HK-2 (cell line): Measurements from ENCODE around the gene ERBB4.

Experiments used
- DNase-seq: peaks from one replicate; pipeline ENCODE4 v3.0.0-alpha.2; 2018; ENCODE audit not compliant: unreplicated experiment

The ERBB4 gene

GRCh38 chr2:211358504-211358903 lies 1180.1 kb downstream of the ERBB4 start:
- DNase-seq, result no peak

DNA sequence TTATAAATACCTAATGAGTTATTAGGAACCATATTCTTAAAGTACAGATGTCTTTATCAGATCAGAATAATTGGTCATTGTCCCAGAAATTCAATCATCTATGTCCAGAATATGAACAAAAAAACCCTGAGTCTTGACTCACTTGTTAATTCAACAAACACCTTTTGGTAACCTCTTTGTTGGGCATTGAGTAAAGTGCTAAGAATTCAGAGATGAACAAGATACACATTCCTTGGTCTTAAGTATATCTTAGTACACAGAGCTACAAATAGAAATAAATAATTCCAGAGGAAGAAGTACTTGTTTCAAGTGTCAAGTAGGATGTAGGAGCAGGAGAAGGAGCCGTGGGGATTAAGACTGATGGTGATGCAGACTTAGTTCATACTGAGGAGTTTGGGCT lies 1184.1 kb downstream of the ERBB4 start:
- DNase-seq, result no peak

DNA sequence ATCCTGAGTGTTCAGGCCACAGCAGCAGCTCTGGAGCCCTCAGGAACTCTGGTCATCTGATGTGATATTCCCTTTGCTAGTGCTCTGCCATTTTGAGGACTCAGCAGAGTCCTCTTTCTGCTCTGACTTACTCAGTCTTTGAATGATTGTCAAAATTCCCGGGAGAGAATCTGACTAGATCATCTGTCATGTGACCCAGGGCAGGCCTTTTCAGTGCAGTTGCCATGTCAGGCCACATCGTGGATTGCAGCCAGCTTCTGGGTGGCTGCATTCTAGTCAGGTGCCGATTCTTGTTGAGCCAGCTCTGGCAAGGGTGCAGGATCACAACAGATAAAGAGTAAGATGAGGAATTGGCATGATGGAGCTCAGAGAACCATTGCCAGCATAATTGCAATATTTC lies 1186.6 kb downstream of the ERBB4 start:
- peak; percentile 20 for DNase-seq

GRCh38 chr2:211349031-211349430 lies 1189.6 kb downstream of the ERBB4 start:
- DNase-seq, result no peak

DNA sequence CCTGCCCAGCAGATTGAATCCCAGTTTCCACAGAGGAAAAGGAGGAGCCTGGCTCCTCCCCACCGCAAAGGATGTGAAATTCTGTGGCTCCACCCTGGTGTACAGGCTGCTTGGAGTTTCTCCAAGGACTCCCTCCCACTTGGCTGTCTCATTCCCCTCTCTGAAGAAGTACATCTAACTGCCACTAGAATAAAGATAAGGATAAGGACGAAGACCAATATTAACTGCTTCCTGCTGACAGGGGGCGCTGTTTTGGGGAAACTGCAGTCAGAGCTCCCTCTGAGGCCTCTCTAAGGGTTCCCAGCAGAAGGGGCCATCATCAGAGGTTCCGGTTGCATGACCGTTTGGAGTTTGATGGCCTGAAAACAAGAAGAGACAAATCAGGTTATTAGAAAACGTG lies 1191.3 kb downstream of the ERBB4 start:
- DNase-seq, result no peak

GRCh38 chr2:211344289-211344688 lies 1194.3 kb downstream of the ERBB4 start:
- DNase-seq, result no peak

DNA sequence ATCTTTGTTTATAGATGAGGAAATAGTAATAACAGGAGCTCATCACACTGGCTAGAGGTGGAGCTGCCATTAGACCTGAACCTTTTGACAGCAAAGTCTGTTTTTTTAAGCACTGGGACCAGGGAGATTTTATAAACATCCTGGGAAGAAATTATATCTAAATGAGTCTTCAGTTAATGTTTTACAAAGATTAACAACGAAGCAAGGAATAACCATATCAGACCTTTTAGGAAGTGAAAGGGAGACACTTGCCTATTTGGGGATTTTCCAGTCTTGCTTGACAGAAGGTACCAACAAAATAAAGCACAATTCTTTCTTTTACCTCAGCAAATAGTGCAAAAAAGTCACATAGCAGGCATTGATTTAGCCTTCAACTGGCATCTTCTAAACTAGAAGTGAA lies 1205.2 kb downstream of the ERBB4 start:
- DNase-seq, result no peak

DNA sequence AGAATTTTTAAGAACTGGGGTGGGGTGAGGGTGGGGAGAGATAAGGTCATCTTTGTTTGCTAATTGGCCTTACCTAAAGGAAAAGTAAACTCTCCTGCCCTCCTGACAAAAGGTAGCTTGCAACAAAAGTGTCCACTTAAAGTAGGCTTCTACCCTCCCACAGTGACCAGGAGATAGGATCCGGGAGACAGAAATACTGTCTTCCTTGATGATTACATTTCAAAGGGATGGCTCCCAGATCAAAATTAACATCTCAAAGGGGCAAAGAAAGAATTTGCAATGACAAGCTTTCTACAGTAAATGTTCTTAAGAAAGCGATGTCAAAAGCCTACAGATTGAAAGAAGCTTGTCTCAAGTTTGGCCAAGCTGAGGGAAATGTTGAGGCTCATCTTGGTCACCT lies 1206.9 kb downstream of the ERBB4 start:
- no peak for DNase-seq

GRCh38 chr2:211329882-211330281 lies 1208.7 kb downstream of the ERBB4 start:
- no peak for DNase-seq

DNA sequence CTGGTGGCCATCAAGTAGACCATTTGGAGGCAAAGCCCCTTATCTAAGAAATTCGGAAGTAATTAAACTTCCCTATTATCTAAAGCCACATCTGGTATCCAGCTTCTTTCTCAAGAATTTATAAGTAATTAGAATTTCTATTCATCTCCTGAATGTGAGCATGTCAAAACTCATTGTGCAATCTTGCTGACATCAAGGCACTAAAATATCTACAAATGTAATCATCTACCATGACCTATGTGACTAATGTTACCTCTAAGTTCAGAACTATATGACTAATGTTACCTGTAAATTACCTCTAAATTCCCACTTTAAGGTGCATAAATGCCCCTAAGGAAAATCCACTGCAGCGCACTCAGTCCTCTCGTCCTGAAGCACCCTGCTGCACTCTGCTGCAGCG lies 1209.2 kb downstream of the ERBB4 start:
- DNase-seq, result no peak

DNA sequence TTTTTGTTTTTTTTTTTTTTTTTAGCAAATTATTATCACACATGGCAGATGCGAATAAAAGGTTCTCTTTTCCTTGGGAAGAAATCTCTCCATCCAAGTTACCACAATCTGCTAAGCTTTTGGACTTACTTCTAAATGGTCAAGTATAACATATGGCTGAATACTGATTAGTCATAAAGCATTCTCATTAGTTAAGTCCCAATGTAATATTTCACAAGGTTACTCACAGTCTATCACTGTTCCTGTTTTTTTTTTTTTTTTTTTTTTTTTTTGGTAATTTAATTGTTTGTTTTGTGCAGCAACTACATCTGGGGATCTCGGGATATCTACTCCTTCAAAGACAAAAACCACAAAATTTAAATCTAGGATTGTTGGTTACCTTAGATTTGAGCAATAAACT lies 1210.5 kb downstream of the ERBB4 start:
- no peak for DNase-seq
